ENCODE results near the gene POLR2J.
A peak's percentile ranks its signal among the peaks of the same experiment; 100 is the strongest.

The POLR2J gene

GRCh38 chr7:102434039-102434486 lies 44.7 kb downstream of the POLR2J start:
- no peak for DNase-seq

GRCh38 chr7:102433219-102434038 lies 45.3 kb downstream of the POLR2J start, which contains the start of gene ORAI2:
TSS of gene ORAI2 (plus strand) at chr7:102433575. CDS start at chr7:102438957, 5,382 bp downstream.
- DNase-seq = peak; percentile 76

DNA sequence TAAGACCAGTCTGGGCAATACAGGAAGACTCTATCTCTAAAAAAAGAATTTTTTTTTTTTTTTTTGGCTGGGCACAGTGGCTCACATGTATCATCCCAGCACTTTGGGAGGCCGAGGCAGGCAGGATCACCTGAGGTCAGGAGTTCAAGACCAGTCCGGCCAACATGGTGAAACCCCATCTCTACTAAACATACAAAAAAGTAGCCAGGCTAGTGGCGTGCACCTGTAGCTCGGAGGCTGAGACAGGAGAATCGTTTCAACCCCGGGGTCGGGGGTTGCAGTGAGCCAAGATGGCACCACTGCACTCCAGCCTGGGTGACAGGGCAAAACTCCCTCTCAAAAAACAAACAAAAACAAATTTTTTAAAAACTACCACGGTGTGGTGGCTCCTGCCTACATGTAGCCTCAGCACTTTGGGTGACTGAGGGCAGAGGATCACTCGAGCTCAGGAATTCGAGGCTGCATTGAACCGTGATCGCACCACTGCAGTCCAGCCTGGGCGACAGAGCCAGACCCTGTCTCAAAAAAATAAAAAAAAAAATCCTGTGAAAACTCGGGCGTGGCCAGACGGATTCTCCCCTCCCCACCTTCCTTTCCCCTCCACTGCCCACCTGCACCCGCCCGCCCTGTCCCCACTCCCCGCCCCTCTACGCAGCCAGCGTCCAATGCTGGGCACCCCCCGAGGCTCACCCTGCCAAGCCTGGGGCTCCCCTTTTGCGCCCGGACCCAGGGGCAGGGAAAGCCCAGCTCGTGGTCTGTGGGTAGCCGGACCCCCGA lies 46.1 kb downstream of the POLR2J start:
- DNase-seq = no peak

- no peak for DNase-seq
Observed at GRCh38 chr7:102431617-102432298, 47.0 kb downstream of the POLR2J start.

- no peak for DNase-seq
Observed at GRCh38 chr7:102429141-102429899, 49.4 kb downstream of the POLR2J start.

DNA sequence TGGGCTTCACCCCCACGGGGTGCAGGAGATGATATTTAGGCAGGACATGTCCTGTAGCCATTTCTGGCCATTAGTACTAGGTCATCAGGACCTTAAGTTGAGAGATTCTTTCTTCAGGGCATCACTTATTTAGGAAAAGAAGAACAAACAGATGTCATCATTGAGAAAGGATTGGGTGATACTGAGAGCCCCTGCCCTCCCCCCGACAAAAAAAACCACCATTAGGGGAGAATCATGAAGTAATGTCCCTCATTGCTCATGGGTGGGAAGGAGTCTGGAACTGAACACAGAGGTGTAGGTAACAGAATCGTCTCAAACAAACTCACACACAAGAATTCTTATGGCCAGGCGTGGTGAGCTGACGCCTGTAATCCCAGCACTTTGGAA lies 51.7 kb downstream of the POLR2J start:
- DNase-seq = no peak

DNA sequence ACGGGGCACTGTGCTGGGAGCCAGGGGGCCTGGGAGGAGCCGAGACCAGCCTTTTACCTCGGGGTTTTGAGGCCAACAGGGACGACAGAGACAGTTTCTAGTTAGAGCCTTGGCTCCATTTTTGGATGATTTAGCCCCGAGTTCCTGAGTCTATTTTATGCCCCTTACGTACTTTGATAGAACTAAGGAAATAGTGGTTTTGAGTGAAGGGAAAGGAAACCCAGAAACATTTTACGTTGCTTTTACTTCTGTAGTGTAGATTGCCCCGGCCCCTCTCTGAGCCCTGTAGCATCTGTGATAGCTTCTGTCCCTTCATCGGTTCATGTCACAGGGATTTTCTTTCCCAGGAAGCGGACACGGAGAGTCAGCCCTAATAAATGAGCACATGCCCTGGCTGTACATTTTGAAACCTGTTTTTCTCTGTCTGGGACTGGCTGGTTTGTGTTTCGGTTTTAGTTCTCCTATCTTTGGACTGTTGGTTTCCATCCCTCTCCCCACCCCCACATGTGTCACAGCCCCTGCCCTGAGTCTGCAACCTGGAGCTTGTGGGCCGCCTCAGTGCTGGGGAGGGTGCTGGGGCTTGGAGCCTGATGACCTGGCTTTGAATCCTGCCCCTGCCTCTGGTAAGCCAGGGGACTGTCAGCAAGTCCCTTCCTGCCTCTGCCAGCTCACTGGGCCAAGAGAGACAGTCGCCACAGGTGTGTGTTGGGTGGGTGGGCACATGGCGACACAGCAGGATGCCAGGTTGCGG lies 52.3 kb downstream of the POLR2J start:
- no peak for DNase-seq

DNA sequence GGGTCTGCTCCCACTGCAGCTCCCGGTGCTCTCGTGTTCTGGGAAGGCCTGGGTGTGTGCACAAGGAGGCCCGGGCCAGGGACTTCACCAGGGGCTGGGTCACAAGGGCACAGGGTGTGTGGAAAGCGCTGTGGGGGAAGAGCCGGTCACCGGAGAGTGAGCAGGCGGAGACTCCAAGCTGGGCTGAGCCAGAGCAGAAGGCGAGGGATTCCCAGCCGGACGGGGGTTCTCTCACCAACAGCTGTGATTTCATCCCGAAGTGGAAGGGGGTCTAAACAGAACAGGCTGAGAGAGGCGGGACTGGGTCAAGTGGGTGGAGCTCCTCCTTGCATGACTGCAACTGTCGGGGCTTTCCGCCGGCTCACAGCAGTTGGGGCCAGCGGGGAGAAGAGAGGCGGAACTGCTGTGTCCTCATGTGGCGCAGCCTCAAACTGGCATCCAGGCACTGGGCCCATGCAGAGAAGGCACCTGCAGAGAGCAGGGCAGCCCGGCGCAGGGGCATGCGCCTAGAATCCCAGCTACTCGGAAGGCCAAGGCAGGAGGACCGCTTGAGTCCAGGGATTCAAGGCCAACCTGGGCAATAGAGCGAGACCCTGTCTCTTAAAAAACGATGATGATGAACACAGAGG lies 53.0 kb downstream of the POLR2J start:
- no peak for DNase-seq

DNA sequence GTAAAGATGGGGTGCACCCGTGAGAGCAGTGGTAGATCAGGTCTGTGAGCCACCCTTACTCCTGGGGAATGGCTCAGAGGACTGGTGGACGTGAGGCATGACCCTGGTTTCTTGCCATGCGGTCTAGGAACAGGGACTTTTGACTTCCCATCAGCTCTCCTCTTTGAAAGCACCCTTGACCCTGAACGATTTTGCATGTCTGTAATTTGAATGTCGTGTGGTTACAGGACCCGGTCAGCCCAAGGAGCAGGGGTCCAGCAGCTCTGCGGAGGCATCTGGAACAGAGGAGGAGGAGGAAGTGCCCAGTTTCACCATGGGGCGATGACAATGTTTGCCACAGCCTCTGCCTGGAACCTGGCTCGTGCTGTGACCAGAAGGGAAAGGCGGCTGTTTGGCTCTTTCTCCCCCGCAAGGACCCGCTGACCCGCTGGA lies 53.9 kb downstream of the POLR2J start:
- no peak for DNase-seq

GRCh38 chr7:102424129-102424551 lies 54.6 kb downstream of the POLR2J start:
- no peak for DNase-seq

All from fibroblast of skin of right biceps (primary cell).